ENCODE results near the gene ALDH7A1.

DNA sequence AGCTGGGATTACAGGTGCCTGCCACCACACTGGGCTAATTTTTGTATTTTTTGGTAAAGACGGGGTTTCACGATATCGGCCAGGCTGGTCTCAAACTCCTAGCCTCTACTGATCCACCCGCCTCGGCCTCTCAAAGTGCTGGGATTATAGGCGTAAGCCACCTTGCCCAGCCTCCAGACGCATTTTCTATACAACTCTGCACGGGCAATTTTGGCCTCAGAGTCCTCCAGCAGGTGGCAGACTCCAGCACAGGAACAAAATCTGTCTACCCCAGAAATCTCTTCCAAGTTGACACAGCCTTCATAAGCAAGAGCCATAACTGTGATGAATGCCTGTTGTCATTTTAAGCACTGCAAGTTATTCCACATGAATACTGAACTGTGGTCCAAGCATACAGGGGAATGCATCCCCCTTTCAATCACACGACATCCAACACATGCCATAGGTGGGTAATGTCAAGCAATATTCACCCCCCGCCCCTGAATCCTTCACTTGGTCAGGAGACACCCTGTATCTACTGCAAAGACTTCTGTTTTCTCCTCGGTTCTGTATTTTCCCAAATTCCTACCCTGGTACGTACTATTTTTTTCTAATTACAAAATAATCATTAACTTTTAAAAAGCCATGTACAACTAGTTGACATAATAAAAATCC, 50.8 kb downstream of the ALDH7A1 start:
- TF ChIP-seq, protein P1, sequence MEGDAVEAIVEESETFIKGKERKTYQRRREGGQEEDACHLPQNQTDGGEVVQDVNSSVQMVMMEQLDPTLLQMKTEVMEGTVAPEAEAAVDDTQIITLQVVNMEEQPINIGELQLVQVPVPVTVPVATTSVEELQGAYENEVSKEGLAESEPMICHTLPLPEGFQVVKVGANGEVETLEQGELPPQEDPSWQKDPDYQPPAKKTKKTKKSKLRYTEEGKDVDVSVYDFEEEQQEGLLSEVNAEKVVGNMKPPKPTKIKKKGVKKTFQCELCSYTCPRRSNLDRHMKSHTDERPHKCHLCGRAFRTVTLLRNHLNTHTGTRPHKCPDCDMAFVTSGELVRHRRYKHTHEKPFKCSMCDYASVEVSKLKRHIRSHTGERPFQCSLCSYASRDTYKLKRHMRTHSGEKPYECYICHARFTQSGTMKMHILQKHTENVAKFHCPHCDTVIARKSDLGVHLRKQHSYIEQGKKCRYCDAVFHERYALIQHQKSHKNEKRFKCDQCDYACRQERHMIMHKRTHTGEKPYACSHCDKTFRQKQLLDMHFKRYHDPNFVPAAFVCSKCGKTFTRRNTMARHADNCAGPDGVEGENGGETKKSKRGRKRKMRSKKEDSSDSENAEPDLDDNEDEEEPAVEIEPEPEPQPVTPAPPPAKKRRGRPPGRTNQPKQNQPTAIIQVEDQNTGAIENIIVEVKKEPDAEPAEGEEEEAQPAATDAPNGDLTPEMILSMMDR (IDR thresholded peaks at IDR 0.05), result peak; percentile 47
- no peak for TF ChIP-seq EZH2 (IDR thresholded peaks at IDR 0.05; ENCODE audit: borderline replicate concordance, insufficient read depth, low read depth, low read length, poor library complexity, severe bottlenecking)

All from B cell (primary cell).